ENCODE measurements around the gene COMMD2.

- TF ChIP-seq CTCF (IDR thresholded peaks at IDR 0.05; ENCODE audit: insufficient read depth, low read depth, low read length) (no peak), EZH2 (IDR thresholded peaks at IDR 0.05; ENCODE audit: insufficient read depth, low read length) (no peak)
Measured at GRCh38 chr3:149796026-149796425, 43.7 kb upstream of the COMMD2 start.

Data from astrocyte (in vitro differentiated cells and primary cell).